ENCODE data around the gene ZNF469.

ZNF469 gene

GRCh38 chr16:88380099-88380498 is 2.7 kb upstream of the ZNF469 start:
- no peak for DNase-seq

- DNase-seq = no peak
Observed at GRCh38 chr16:88380619-88381018, 2.1 kb upstream of the ZNF469 start.

GRCh38 chr16:88381820-88382451 is 823 bp upstream of the ZNF469 start:
- no peak for DNase-seq

GRCh38 chr16:88383401-88384221 is 852 bp downstream of the ZNF469 start:
- DNase-seq = no peak

GRCh38 chr16:88384222-88385111 is 1.7 kb downstream of the ZNF469 start:
- DNase-seq = no peak

- no peak for DNase-seq
Observed at GRCh38 chr16:88385112-88385594, 2.4 kb downstream of the ZNF469 start.

GRCh38 chr16:88385831-88386815 is 3.4 kb downstream of the ZNF469 start:
- DNase-seq = no peak

GRCh38 chr16:88387180-88387765 is 4.5 kb downstream of the ZNF469 start:
- no peak for DNase-seq

- no peak for DNase-seq
Observed at GRCh38 chr16:88387941-88388627, 5.3 kb downstream of the ZNF469 start.

- no peak for DNase-seq
Observed at GRCh38 chr16:88389191-88389590, 6.4 kb downstream of the ZNF469 start.

- DNase-seq = no peak
Observed at GRCh38 chr16:88389621-88390160, 6.9 kb downstream of the ZNF469 start.

- no peak for DNase-seq
Observed at GRCh38 chr16:88390265-88390664, 7.5 kb downstream of the ZNF469 start.

GRCh38 chr16:88390735-88391134 is 8.0 kb downstream of the ZNF469 start:
- DNase-seq = no peak

GRCh38 chr16:88391144-88391850 is 8.5 kb downstream of the ZNF469 start:
- no peak for DNase-seq

- DNase-seq = no peak
Observed at GRCh38 chr16:88392111-88392510, 9.4 kb downstream of the ZNF469 start.

GRCh38 chr16:88392616-88393015 is 9.9 kb downstream of the ZNF469 start:
- DNase-seq = no peak

- no peak for DNase-seq
Observed at GRCh38 chr16:88393034-88393433, 10.3 kb downstream of the ZNF469 start.

GRCh38 chr16:88393571-88393970 is 10.8 kb downstream of the ZNF469 start:
- DNase-seq = no peak

GRCh38 chr16:88394426-88394825 is 11.7 kb downstream of the ZNF469 start:
- no peak for DNase-seq
